Parathyroid adenoma (tissue), 2 donors: Measurements from ENCODE around the gene FOXD3.
"Not testable (repeated sequence)": the region's sequence is repeated elsewhere in the genome, so short reads cannot be mapped to it uniquely, and the experiment has no call there.

Experiments
- H2AFZ ChIP-seq: fragments of 300-600 bp; sonication (generic); one replicate; pipeline ENCODE4 v1.7.0; 2017; ENCODE audit warnings: antibody characterized with exemption, mild to moderate bottlenecking
- H3K27ac ChIP-seq: fragments of 300-600 bp; sonication (generic); one replicate; pipeline ENCODE4 v1.7.0; 2017
- H3K27me3 ChIP-seq: fragments of 300-600 bp; sonication (generic); one replicate; pipeline ENCODE4 v1.7.0; 2017; ENCODE audit warnings: low read length; ENCODE audit not compliant: control insufficient read depth, insufficient read depth
- H3K36me3 ChIP-seq: fragments of 300-600 bp; sonication (generic); one replicate; pipeline ENCODE4 v1.7.0; 2017; ENCODE audit warnings: low read length; ENCODE audit not compliant: control insufficient read depth, insufficient read depth
- H3K4me1 ChIP-seq: fragments of 300-600 bp; sonication (generic); one replicate; pipeline ENCODE4 v1.7.0; 2017; ENCODE audit warnings: control low read depth
- H3K4me2 ChIP-seq: fragments of 300-600 bp; sonication (generic); one replicate; pipeline ENCODE4 v1.7.0; 2017; ENCODE audit warnings: low read length
- H3K4me3 ChIP-seq: fragments of 300-600 bp; sonication (generic); one replicate; pipeline ENCODE4 v1.7.0; 2017; ENCODE audit warnings: low read depth, low read length
- H3K79me2 ChIP-seq: fragments of 300-600 bp; sonication (generic); one replicate; pipeline ENCODE4 v1.7.0; 2017; ENCODE audit warnings: control low read depth
- H3K9ac ChIP-seq: fragments of 300-600 bp; sonication (generic); one replicate; pipeline ENCODE4 v1.7.0; 2017; ENCODE audit warnings: mild to moderate bottlenecking
- H3K9me3 ChIP-seq: fragments of 300-600 bp; sonication (generic); one replicate; pipeline ENCODE4 v1.7.0; 2017; ENCODE audit warnings: low read length; ENCODE audit not compliant: control insufficient read depth
- TF ChIP-seq, protein P1 (sequence below): fragments of 300-600 bp; sonication (generic); IDR thresholded peaks from one replicate; pipeline ENCODE4 v1.7.0; 2017; ENCODE audit warnings: antibody characterized with exemption, mild to moderate bottlenecking
- donor health status: primary hyperparathyroidism.

FOXD3 gene

GRCh38 chr1:63330331-63330916 is 8.1 kb downstream of the FOXD3 start:
- H3K79me2 ChIP-seq = no peaks in the 10 kb centered on the region
- peaks cover 21% of the 10 kb centered on the region for H3K27me3 ChIP-seq
- no peak overlapping the region for H3K4me2 ChIP-seq
- no peak overlapping the region for H2AFZ ChIP-seq
- H3K4me3 ChIP-seq = no peak overlapping the region
- H3K9ac ChIP-seq = no peak overlapping the region
- no peaks in the 10 kb centered on the region for H3K4me1 ChIP-seq
- H3K36me3 ChIP-seq = no peaks in the 10 kb centered on the region
- no peak overlapping the region for H3K27ac ChIP-seq
- no peaks in the 10 kb centered on the region for H3K9me3 ChIP-seq
- TF ChIP-seq, protein P1, sequence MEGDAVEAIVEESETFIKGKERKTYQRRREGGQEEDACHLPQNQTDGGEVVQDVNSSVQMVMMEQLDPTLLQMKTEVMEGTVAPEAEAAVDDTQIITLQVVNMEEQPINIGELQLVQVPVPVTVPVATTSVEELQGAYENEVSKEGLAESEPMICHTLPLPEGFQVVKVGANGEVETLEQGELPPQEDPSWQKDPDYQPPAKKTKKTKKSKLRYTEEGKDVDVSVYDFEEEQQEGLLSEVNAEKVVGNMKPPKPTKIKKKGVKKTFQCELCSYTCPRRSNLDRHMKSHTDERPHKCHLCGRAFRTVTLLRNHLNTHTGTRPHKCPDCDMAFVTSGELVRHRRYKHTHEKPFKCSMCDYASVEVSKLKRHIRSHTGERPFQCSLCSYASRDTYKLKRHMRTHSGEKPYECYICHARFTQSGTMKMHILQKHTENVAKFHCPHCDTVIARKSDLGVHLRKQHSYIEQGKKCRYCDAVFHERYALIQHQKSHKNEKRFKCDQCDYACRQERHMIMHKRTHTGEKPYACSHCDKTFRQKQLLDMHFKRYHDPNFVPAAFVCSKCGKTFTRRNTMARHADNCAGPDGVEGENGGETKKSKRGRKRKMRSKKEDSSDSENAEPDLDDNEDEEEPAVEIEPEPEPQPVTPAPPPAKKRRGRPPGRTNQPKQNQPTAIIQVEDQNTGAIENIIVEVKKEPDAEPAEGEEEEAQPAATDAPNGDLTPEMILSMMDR = no peak

DNA sequence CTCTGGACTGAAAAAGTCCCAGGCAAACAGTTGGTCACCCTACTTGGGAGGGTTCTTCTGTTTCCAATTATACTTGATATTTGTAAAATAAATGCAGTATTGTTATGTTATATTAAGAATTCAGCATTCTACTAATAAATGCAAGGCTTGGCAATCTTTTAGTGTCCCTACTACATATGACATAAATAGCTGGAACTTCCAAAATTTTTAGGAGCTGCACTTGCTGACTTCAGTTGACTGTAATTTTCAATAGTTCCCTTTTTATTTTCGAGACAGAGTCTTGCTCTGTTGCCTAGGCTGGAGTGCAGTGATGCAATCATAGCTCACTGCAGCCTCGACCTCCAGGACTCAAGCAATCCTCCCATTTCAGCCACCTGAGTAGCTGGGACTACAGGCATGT is 20.0 kb downstream of the FOXD3 start:
- no peaks in the 10 kb centered on the region for H3K4me1 ChIP-seq
- no peak overlapping the region for H2AFZ ChIP-seq
- H3K27me3 ChIP-seq = no peaks in the 10 kb centered on the region
- no peaks in the 10 kb centered on the region for H3K36me3 ChIP-seq
- H3K4me3 ChIP-seq = no peak overlapping the region
- no peak overlapping the region for H3K27ac ChIP-seq
- TF ChIP-seq, protein P1 = no peak
- no peaks in the 10 kb centered on the region for H3K79me2 ChIP-seq
- no peaks in the 10 kb centered on the region for H3K9me3 ChIP-seq
- no peak overlapping the region for H3K4me2 ChIP-seq
- no peak overlapping the region for H3K9ac ChIP-seq

DNA sequence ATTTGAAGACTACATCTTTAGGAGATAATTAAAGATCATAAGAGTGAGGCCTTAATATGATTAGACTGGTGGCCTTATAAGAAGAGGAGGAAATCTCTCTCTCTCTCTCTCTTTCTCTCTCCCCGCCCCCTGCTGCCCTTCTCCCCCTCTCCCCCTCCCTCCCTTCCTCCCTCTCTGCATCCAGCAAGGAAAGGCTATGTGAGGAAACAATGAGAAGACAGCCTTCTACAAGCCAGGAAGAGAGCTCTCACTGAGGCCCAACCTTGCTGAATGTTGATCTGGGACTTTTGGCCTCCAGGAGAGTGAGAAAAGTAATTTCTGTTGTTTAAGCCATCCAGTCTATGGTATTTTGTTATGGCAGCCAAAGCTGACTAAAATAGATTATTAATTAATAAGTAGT is 21.6 kb downstream of the FOXD3 start:
- Histone ChIP-seq H3K9ac (no peak overlapping the region), H3K79me2 (no peaks in the 10 kb centered on the region), H3K4me3 (no peak overlapping the region), H2AFZ (no peak overlapping the region), H3K4me1 (no peaks in the 10 kb centered on the region), H3K27me3 (no peaks in the 10 kb centered on the region), H3K27ac (no peak overlapping the region), H3K4me2 (no peak overlapping the region), H3K36me3 (no peaks in the 10 kb centered on the region), H3K9me3 (no peaks in the 10 kb centered on the region)
- TF ChIP-seq, protein P1 = no peak

DNA sequence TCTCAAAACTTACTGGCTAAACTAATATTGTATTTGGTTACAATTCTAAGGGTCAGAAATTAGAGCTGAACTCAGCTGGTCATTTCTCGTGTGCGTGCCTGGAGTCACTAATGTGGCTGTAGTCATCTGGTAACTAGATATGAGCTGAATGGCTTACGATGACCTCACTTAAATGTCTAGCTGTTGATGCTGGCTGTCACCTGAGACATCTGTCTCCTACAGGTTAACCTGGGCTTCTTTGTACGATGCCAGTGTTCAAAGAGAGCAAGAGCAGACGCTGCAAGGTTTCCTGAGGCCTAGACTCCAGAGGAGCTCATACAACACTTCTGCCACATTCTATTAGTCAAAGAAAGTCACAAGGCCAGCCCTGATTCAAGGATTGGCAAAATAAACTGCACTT is 28.0 kb downstream of the FOXD3 start:
- H3K9ac ChIP-seq = no peak overlapping the region
- TF ChIP-seq, protein P1 = no peak

DNA sequence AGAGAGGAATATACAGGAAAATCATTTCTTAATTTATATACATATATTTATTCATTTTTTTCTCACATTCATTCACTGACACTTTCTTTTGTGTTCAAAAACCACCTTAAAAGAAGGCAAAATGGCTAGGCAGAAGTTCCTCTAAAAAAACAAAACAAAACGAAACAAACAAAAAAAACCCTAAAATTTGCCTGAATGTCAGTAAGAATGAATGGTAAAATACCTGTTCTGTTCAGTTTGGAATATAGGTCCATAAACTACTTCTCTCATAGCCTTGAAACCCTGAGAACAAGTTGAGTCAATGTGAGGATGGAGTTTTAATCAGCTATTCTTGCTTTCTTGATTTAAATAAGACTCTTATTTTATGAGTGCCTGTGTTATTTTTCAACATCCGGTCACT is 30.4 kb downstream of the FOXD3 start:
- Histone ChIP-seq H3K4me2 (no peak overlapping the region), H3K9ac (no peak overlapping the region), H3K27me3 (no peaks in the 10 kb centered on the region), H3K4me1 (no peaks in the 10 kb centered on the region), H3K36me3 (no peaks in the 10 kb centered on the region), H2AFZ (no peak overlapping the region), H3K27ac (no peak overlapping the region), H3K79me2 (no peaks in the 10 kb centered on the region), H3K9me3 (no peaks in the 10 kb centered on the region), H3K4me3 (no peak overlapping the region)
- TF ChIP-seq, protein P1 = no peak

More for the DNA sequence above, 28.0 kb downstream of the FOXD3 start:
- Histone ChIP-seq H3K4me1 (no peaks in the 10 kb centered on the region), H3K27me3 (no peaks in the 10 kb centered on the region), H3K36me3 (no peaks in the 10 kb centered on the region), H3K9me3 (no peaks in the 10 kb centered on the region), H3K79me2 (no peaks in the 10 kb centered on the region), H2AFZ (no peak overlapping the region), H3K4me3 (no peak overlapping the region), H3K4me2 (no peak overlapping the region), H3K27ac (no peak overlapping the region)

GRCh38 chr1:63356234-63356633 is 33.9 kb downstream of the FOXD3 start:
- not testable (repeated sequence) for H3K4me2 ChIP-seq, H3K4me3 ChIP-seq, H2AFZ ChIP-seq, H3K27ac ChIP-seq, H3K9me3 ChIP-seq, H3K4me1 ChIP-seq, H3K27me3 ChIP-seq, H3K9ac ChIP-seq, H3K79me2 ChIP-seq, H3K36me3 ChIP-seq
